GM18511 (cell line): ENCODE results near the gene UST.
"Not testable (repeated sequence)": the region's sequence is repeated elsewhere in the genome, so short reads cannot be mapped to it uniquely, and the experiment has no call there.

Source experiments
- ATAC-seq: cut with Tn5 transposase; IDR thresholded peaks from one replicate; pipeline ENCODE4 v1.9.1; 2021; ENCODE audit warnings: mild to moderate bottlenecking, moderate library complexity; ENCODE audit not compliant: unreplicated experiment

UST gene

GRCh38 chr6:149028767-149029405 lies 282.1 kb downstream of the UST start:
- no peak for ATAC-seq

DNA sequence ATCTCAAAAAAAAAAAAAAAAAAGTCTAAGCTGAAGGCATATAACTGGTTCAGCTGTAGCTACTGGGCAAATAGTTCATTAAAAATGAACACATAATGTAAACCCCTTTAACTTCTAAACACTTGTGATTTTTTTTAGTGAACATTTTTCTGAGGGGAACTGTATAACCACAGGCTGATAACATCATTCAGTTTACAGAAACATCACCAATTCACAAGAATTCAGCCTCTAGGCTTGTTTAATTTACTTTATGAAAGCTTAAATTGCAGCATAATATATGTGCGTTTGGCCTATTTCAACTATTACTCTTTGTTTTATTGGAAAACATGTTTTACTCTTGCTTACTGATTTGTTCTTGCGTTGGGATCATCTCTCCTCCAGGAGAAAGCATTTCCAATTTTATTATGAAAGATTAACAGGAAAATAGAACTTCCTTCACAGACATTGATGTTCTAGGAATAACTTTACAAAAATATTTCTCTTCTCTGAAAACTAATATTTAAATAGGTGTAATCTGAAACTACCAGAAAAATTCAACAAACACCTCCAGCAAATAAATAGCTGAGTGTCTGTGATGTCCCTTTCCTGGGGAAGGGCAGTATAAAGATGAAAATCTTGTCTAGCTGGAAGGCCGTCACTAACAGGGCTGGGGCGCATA lies 284.5 kb downstream of the UST start:
- no peak for ATAC-seq

- peak; percentile 31 for ATAC-seq
Measured at GRCh38 chr6:149031859-149032598, 285.2 kb downstream of the UST start.

- peak; percentile 91 for ATAC-seq
Measured at GRCh38 chr6:149032599-149033405, 286.0 kb downstream of the UST start.

DNA sequence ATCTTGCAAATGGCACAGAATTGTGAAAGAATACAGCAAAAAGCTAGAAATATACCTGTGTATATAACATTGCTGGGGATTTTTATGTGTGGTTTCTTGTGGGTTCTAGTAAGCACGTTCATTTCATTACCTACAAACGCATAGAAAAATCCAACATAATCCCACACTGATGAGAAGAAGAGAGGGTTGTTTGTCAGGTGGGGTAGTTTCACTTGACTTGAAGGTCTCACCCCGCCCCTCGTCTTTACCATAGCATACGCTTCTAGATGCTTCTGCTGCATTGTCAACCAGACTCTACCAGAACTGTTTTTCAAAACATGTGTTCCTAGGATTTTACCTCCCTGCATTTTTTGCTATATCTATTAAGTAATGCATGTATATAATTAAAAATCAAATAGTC lies 286.6 kb downstream of the UST start:
- ATAC-seq = peak; percentile 26

DNA sequence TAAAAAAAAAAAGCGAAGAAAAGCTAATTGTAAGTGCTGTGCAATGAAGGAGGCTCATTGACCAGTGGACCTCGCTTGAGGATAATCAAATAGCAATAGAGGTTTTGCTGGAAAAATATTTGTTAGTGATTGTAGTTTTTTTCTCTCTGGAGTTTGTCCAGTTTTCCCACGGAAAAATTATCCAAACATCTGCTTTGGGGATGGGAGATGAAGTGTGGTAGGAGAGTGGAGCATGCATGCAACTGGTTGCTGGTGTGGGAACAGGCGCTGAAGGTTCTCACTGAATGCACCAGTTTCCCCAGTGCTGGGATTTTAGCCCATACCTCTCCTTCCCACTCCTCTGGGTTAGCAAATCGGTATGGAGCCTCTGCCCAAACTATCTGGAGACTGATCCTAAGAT lies 288.9 kb downstream of the UST start:
- ATAC-seq = no peak

DNA sequence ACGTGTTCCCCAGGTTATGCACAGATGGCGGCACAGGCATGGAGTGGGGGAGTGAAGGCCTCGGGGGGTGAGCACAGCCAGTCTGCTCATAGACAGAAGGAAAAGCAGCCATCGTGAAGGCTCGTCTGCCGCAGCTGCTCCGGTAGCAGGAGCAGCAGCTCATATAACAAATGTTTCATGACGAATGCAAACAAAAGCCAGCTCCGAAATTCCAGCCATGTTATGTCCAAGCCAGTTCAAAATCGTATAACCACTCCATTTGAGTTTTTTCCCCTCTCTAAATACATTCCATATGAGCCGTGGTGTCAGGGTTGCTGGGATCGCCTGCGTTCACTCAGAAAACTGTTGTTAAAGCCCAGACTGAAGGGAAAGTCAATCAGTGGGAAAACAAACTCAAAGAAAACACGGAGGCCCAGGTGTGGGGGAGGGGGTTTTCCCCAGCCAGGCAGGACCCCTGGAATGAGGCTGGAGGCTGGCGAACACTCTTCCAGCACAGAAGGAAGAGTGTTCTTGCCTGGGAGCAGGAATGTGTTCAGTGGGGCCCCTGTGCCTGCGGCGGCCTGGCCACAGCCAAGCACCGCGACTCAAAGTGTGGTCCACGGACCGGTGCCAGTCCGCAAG lies 290.3 kb downstream of the UST start:
- no peak for ATAC-seq

- ATAC-seq = not testable (repeated sequence)
Measured at GRCh38 chr6:149039025-149039424, 292.2 kb downstream of the UST start.

DNA sequence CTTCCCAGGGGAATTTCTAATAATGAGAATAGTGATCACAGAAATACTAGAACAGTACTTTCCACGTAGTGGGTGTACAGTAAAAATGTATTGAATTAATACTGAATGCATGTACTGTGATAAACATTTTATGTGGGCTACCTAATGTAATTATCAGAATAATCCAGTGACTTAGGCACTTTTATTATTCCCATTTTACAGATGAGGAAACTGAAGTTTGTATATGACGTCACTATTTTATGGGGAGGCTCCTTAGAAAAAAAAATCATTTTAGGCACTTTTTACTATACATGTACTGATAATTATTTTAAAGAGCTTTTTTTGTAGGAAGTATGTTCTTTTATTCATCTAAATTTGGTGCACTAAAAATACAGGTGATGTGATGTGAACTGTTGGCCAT lies 295.1 kb downstream of the UST start:
- no peak for ATAC-seq

GRCh38 chr6:149043476-149044130 lies 296.8 kb downstream of the UST start:
- no peak for ATAC-seq

DNA sequence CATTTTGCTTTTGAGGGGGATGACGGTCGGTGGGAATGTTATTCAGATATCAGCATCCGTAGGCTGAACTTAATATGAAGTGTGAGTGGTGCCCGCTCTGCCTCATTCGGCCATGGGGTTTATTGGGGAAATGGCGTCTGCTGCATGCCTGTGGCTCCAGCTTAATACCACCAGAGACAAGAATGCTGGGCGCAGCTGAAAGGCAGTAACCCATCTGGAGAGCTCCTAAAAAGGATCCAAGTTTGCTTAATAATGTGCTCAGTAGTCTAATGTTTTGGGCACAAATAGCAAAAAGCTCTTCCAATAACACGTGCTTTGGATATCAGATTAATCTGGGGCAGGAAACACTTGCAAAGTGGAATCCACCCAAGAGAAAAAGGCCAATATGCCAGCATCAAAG lies 297.7 kb downstream of the UST start:
- ATAC-seq = no peak

GRCh38 chr6:149045404-149045803 lies 298.6 kb downstream of the UST start:
- ATAC-seq = peak; percentile 69

GRCh38 chr6:149046164-149046821 lies 299.5 kb downstream of the UST start:
- ATAC-seq = no peak

- ATAC-seq = peak; percentile 77
Measured at GRCh38 chr6:149046822-149047246, 300.0 kb downstream of the UST start.

DNA sequence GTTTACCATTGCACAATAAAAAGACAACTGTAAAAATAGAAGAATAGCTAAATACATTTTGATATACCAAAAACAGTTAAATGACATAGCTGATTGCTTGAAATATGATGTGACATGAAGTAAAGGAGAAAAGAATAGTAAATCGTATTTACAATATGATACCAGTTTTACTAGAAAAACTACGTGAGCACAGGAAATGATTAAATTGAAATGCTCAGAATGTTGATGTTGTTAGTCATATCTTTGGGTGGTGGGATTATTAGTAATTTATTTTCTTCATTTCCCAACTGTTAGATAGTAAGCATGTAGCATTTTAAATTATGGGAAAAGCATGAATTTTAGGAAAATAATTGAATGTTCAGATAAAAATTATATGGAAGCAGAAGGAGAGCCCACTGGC lies 302.4 kb downstream of the UST start:
- no peak for ATAC-seq

- ATAC-seq = no peak
Measured at GRCh38 chr6:149050160-149050559, 303.3 kb downstream of the UST start.

DNA sequence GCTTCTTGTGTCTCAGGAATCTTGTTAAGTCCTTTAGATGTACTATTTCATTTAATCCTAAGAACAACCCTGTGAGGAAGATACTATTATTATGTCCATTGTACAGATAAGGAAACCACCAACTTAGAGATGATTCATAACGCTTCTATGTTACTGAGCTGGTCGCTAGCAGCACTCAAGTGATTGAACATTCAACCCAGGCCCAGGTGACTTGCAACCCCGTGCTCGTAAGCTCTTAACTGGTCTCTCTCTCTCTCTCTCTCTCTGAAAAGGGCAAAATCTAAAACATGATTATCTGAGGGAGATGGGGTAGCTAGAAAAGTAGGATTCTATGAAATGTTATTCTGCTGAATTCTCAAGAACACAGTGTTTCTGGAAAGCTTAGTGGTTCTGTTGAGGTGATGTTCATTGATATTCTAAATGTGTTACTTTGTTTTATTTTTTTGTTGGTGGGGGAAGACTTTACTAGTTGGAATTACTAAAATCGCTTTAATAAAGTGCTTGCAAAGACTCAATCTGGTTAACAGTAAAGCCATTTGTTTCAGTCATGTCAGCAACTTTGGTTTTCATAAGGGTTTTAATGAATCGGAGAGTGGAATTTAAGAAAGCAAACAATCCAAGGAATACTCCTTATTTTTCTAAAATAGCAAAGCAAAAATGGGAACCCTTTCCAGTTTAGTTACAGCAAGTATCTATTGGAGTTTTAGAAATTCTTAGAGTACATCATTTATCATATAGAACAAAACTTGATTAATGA lies 305.7 kb downstream of the UST start:
- ATAC-seq = peak; percentile 39

DNA sequence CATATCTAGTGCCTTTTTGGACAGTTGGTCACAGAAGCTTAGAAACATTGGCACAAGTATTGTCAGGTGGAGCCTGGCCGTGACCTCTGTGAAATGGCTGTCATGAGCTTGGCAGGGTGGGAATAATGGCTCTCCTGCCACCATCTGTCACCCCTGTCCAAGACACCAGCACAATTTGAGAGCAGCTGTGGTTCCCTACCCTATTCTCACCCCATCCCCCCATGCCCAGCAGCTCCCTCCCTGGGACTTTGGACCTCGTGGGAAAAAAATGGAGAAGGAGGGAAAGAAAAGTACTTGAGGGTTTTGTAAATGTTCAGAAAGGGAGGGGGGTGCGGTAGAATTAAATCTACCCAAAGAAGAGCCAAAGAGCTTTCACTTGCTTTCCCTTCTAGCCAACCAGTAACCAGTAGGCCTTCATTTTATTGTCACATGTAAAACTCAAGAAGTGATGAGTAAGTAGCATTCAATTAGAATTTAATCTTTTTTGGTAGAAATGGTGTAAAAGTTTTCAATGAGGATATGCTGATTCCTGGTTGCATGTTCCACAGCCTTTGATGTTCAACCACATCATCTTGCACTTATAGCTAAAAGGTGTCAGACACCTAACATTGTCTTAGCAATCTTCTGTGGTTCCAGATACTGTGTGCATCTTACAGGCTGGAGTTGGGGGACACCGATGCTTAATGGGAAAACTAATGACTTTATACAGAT lies 307.2 kb downstream of the UST start:
- peak; percentile 2 for ATAC-seq
